ENCODE results near the gene CAPNS2.
"Not testable (repeated sequence)": the region's sequence is repeated elsewhere in the genome, so short reads cannot be mapped to it uniquely, and the experiment has no call there.

The CAPNS2 gene

DNA sequence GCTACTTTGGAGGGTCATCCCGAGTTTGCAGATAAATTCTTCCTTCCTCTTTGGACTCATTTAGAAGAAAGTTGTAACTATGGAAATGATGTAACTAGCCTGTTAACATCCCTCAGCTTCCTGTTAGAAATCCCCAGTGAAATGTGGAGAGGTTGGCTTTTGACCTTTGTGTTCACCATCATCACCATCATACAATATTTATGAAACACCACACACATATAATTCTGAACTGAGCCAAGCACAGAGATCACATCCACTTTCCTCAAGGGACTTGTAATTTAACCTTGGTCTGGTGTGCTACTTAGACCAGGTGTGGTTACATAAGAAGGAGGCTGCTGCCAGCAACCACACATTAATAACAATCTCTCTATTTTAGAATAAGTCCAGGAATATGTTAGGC is 2.5 kb downstream of the CAPNS2 start:
- DNase-seq, result peak; percentile 2

DNA sequence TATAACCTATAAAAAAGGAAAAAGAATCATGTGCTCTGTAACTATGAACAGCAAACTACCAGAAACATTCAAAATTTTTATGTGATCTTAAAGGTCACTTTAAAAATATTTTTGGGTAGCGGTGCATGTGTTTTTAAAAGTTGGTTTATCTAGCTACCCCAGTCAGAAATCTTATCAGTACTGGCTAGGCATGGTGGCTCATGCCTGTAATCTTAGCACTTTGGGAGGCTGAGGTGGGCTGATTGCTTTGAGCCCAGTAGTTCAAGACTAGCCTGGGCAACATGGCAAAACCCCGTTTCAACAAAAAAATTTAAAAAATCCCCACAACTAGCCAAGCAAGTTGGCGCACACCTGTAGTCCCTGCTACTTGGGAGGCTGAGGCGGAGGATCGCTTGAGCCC is 3.7 kb downstream of the CAPNS2 start:
- DNase-seq, result no peak

DNA sequence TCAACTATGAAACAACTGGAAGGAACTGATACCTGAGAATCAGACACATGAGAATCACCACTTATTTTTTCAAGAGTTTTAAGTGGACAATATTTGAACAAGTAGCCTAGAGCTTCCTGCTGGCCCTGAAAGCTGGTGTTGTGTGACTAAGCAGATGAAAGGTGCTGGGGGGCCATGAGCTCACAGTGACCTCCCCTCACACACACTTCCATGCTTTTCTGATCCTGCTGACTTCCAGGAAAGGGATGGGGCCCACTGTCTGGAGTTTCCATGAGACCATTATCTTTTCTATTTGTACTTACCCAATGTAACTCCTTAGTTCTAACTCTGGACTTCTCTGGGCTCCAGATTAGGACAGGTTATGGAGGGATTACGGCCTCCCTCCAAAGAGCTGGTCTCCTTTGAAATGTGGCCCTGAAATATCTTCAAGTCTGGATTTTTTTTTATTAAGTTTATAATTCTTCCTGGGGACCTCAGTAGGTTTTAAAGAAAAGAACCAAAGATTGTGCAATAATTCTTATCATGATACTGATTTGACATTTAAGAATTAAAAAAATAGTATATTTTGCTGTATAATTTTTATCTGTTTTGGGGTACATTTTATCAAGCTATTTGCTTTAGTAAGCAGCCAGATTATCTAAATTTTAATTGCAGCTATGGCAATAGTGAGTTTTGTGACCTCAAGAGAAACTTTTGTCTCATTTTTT is 4.9 kb downstream of the CAPNS2 start:
- DNase-seq, result no peak

DNA sequence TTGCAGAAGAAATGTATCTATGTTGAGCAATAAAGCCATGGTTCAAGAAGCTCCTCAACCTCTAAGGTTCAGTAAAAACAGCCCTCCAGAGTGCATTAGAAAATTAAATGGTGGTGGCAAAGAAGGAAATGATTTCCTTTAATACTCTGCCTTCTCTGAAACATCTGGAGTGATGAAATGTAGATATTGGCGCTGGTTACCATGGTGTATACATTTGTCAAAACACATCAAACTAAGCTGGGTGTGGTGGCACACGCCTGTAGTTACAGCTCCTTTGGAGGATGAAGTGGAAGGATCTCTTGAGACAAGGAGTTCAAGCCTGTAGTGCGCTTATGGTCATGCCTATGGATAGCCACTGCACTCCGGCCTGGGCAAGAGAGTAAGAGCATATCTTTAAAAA is 6.0 kb downstream of the CAPNS2 start:
- DNase-seq, result peak; percentile 0

DNA sequence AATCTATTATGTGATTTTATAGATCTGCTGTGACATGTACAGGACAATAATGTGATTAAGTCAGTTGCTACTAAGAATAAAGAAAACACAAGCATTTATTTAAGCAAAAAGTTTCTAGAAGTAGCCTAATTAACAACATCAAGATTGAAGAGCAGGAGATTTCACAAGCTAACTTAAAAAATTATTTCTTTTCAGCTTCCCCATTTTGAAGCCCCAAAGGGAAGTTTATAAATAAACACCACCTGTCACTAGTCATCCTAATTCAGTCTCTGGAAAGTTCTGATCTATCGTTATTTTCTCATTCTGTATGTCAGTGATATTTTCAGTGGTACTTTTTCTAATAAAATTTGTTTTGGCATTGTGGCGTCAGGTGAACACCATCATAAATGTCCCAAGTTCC is 8.3 kb downstream of the CAPNS2 start:
- no peak for DNase-seq

DNA sequence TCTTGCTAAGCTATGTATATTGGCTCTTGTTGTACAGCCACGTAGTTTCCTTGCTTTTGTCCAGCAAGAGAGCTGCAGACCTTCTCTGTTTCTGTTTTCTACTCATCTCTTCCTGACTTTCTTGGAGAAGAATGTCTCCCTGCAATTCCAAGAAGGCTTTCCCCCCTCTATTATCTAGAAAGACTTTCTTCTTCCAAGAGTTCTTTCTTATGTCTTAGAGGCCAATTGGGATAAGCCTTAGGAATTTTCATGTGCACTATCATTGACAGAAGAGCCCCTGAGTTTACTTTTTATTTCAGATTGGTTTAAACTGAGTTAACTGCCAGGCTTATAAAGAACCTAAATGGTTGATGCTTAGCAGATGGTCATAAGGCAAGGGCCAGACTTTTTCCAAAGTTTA is 9.0 kb downstream of the CAPNS2 start:
- DNase-seq, result no peak

DNA sequence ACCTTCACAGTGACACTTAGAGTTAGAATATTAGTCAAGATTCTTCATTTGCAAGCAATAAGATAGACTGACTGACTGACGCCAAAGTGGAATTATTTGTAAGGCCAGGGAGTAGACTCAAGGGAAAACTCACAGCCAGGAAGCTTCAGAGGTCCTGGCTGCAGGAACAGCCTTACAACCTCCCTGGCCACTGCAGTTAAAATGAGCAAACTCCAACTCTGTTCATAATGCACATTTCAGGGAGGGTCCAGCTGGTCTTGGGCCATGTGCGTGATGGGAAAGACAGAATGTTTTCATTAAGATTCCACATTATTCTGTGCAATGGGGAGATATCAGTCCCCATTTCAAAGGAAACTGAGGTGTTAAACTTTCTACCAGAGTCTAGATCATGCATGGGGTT is 9.9 kb downstream of the CAPNS2 start:
- no peak for DNase-seq

DNA sequence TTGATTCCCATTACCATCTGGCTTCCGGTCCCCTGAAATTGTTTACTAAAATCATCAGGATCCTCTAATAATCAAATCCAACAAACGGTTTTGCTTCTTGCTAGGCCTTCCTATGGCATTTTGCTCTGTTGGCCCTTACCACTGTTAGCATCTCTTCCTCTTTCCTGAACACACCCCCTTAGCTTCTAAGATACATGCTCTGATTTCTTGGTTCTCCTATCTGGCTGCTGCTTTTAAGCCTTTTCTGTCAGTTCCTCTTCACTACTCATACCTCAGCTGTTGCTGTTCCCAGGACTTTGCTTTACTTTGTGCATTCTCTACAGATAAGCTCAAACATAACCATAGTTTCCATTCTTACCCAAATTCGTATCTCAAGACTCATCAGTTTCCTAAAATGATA is 11.4 kb downstream of the CAPNS2 start:
- DNase-seq, result no peak

DNA sequence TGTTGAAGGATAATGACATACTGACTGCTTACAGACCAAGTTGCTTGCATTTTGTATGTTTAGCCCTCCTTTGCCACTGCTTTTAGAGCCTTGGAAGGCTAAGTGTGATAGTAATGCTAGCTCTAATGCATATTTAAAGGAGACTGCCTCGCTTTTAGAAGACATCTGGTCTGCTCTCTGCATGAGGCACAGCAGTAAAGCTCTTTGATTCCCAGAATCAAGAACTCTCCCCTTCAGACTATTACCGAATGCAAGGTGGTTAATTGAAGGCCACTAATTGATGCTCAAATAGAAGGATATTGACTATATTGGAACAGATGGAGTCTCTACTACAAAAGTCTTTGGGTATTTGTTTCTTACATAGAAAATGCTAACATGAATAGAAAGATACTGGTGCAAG is 19.1 kb downstream of the CAPNS2 start:
- DNase-seq, result peak; percentile 63

DNA sequence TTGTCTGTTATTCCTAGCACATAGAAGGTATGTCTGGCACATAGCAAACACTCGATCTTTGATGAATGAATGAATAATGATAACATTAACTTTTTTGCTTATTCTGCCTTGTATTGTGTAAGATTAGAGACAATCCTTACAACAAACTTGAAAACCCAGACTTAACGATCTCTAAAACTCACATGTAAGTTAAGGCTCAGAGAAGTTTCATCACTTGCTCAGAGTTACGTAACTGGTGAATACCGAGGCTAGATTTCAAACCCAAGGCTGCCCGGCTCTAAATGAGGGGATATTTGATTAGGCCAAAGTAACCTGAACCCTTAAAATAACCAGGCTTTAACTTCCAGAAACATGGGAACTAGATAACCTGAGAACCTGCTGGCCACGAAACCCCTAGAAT is 22.3 kb downstream of the CAPNS2 start:
- no peak for DNase-seq

DNA sequence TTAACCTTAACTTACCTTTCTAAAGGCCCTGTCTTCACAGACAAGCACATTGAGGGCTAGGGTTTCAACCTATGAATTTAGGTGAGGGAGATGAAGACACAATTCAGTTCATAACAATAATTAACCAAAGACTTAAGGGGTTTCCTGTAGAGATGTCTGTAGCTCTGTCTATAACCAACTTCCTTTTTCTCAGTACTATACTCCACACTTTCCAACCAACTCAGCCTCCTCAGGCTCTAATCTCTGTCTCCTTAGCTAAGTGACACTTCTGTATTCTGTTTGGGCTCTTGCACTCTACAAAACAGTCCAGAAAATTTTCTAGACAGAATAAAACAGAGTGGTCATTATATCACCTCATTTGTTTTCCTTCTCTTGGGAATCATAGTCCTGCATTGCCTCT is 25.8 kb downstream of the CAPNS2 start:
- DNase-seq, result no peak

DNA sequence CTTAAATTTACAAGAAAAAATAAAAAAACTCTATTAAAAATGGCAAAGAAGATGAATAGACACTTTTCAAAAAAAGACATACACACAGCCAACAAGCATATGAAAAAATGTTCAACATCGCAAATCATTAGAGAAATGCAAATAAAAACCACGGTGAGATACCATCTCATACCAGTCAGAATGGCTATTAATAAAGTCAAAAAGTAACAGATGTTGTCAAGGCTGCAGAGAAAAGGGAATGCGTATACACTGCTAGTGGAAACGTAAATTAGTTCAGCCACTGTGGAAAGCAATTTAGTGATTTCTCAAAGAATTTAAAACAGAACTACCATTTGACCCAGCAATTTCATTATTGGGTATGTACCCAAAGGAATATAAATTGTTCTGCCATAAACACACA is 31.4 kb downstream of the CAPNS2 start:
- no peak for DNase-seq

DNA sequence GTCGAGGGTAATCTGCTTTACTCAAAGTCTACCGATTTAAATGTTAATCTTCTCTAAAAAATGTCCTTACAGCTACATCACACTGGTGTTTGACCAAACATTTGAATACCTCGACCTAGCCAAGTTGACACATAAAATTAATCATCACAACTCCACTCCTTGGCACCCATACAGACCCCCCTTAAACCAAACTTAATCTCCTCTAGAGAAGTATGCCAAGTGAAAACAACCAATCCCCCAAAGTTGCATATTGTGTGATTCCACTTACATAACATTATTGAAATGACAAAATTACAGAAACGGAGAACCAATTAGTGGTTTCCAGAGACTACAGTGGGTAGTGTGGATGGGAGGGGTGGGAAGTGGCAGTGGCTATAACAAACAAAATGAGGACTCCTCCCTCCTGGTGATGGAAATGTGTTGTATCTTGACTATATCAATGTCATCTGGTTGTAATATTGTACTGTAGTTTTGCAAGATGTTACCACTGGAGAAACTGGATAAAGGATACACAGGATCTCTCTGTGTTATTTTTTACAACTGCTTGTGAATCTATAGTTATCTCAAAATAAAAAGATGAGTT is 39.4 kb downstream of the CAPNS2 start:
- no peak for DNase-seq

DNA sequence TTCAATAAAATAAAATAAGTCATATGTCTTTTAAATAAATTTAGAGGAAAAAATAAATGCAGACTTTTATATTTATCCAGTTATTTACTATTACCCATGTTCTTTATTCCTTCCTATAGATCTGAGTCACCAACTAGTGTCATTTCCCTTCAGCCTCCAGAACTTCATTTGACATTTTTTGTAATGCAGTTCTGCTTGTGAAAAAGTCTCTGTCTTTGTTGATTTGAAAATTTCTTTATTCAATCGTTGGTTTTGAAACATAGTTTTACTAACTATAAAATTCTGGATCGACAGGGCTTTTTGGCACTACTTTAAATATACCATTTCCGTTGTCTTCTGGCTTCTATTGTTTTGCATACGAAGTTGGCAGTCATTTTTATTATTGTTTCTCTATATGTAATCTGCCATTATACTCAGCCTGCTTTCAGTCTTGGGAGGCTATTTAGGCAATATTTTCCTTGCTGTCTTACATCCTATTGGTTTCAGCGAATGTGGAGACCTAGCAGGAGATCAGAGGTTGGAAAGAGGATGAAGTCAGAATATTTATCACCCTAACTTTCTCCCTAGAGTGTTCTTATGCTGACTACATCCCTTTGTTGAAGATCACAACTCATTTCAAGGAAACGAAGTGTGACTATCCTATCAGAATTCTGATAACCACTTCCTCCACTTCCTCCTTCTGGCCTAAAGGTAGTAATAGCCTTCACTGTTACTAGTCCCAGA is 47.3 kb downstream of the CAPNS2 start:
- no peak for DNase-seq

DNA sequence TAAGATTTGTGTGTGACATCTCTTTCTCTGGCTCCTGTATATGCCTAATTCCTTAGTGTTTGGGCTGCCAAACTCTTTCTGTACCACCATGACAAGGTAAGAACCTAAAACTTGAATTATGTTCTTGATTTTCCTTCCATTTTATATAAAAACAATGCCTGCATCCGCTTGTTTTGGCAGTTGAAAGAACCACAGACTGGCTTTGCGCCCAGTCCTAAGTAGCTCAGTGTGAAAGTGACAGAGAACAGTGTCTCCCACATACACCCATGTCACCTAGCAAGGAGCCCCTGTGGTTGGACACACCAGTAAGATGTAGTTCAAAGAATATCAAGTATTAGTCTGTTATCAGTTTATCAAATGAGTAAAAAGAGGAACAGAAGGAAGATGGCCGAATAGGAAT is 48.6 kb downstream of the CAPNS2 start:
- DNase-seq, result no peak

DNA sequence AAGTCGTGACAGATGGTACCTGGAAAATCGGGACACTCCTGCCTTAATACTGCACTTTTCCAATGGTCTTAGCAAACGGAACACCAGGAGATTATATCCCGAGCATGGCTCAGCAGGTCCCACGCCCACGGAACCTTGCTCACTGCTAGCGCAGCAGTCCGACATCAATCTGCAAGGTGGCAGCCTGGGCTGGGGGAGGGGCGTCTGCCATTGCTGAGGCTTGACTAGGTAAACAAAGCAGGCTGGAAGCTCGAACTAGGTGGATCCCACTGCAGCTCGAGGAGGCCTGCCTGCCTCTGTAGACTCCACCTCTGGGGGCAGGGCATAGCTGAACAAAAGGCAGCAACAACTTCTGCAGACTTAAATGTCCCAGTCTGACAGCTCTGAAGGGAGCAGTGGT is 49.2 kb downstream of the CAPNS2 start:
- DNase-seq, result not testable (repeated sequence)
